ENCODE data around the gene MTMR12. TPM values are rescaled to one million over a fixed set of nuclear protein-coding genes. Genes with fewer than 3 reads are reported as not detected.

MTMR12 gene
- total RNA-seq, 1 donor from 2014 or later, result 28.0 TPM

DNA sequence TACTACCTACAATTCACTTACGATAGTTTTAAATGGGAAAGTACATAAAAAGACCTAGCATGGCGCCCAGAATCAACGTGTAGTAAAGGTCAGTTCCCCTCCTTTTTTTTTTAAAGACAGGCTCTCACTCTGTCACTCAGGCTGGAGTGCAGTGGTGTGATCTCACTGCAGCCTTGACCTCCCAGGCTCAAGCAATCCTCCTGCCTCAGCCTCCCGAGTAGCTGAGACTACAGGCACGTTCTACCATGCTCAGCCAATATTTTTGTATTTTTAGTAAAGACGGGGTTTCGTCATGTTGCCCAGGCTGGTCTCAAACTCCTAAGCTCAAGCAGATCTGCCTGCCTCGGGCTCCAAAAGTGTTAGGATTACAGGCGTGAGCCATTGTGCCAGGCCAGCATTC is 40.7 kb upstream of the MTMR12 start:
- peaks cover 1% of the 10 kb centered on the region for H3K36me3 ChIP-seq (ENCODE audit: control insufficient read depth, insufficient read depth, low read length)
- H3K27me3 ChIP-seq (ENCODE audit: control insufficient read depth, insufficient read depth, low read length), result no peaks in the 10 kb centered on the region
- no peak for DNase-seq (ENCODE audit: low read depth)
- no peak for TF ChIP-seq CTCF (IDR thresholded peaks at IDR 0.05; ENCODE audit: insufficient read depth, low read length, poor library complexity, severe bottlenecking)
- no peak overlapping the region for H3K4me3 ChIP-seq (ENCODE audit: low read depth, low read length)

- no peaks in the 10 kb centered on the region for H3K27me3 ChIP-seq (ENCODE audit: control insufficient read depth, insufficient read depth, low read length)
Observed at GRCh38 chr5:32352685-32353084, 39.9 kb upstream of the MTMR12 start.

DNA sequence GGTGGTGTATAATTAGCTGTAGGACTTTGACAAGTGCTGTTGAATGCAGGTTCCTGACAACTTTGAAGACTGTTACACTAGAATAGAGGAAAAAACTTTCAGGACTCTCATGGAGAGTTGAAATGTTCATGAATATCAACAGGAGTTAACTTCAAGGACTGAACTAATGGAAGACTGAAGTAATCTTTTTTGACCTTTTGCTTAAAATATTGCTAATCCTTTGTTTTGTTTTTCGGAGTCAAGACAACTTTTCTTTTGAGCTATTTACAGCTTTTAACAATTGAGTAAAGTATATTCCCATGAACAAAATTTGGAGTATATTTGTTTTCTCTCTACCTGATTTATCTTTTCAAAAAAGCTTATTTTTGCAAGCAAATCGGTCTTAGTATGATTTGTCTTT is 34.1 kb upstream of the MTMR12 start:
- TF ChIP-seq CTCF (IDR thresholded peaks at IDR 0.05; ENCODE audit: insufficient read depth, low read length, poor library complexity, severe bottlenecking), result no peak
- no peaks in the 10 kb centered on the region for H3K27me3 ChIP-seq (ENCODE audit: control insufficient read depth, insufficient read depth, low read length)
- DNase-seq (ENCODE audit: low read depth), result no peak
- H3K36me3 ChIP-seq (ENCODE audit: control insufficient read depth, insufficient read depth, low read length), result no peaks in the 10 kb centered on the region
- no peak overlapping the region for H3K4me3 ChIP-seq (ENCODE audit: low read depth, low read length)

More at GRCh38 chr5:32352685-32353084, 39.9 kb upstream of the MTMR12 start:
- DNase-seq (ENCODE audit: low read depth), result no peak
- H3K4me3 ChIP-seq (ENCODE audit: low read depth, low read length), result no peak overlapping the region
- no peak for TF ChIP-seq CTCF (IDR thresholded peaks at IDR 0.05; ENCODE audit: insufficient read depth, low read length, poor library complexity, severe bottlenecking)
- peaks cover 1% of the 10 kb centered on the region for H3K36me3 ChIP-seq (ENCODE audit: control insufficient read depth, insufficient read depth, low read length)

GRCh38 chr5:32343058-32343672 is 30.4 kb upstream of the MTMR12 start:
- H3K36me3 ChIP-seq (ENCODE audit: control insufficient read depth, insufficient read depth, low read length), result no peaks in the 10 kb centered on the region
- TF ChIP-seq CTCF (IDR thresholded peaks at IDR 0.05; ENCODE audit: insufficient read depth, low read length, poor library complexity, severe bottlenecking), result no peak
- DNase-seq (ENCODE audit: low read depth), result no peak

DNA sequence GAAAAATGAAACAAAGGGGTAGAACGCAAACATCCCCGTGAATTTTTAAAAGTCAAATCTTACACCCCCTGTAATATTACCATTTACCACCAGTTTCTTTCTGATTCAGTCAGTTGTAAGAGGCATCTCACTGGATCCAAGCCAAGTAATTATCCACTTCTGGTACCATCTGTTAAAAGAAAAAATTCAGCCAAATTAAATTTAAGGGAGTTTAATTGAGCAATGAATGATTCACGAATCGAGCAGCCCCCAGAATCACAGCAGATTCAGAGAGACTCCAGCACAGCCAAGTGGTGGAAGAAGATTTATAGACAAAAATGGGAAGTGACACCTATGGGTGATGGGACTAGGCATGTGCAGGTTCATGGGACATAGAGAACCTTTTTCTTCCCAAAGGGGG is 29.9 kb upstream of the MTMR12 start:
- no peak for TF ChIP-seq CTCF (IDR thresholded peaks at IDR 0.05; ENCODE audit: insufficient read depth, low read length, poor library complexity, severe bottlenecking)
- Histone ChIP-seq H3K4me3 (ENCODE audit: low read depth, low read length) (no peak overlapping the region), H3K27me3 (ENCODE audit: control insufficient read depth, insufficient read depth, low read length) (no peaks in the 10 kb centered on the region), H3K36me3 (ENCODE audit: control insufficient read depth, insufficient read depth, low read length) (no peaks in the 10 kb centered on the region)
- no peak for DNase-seq (ENCODE audit: low read depth)

More at GRCh38 chr5:32343058-32343672, 30.4 kb upstream of the MTMR12 start:
- no peaks in the 10 kb centered on the region for H3K27me3 ChIP-seq (ENCODE audit: control insufficient read depth, insufficient read depth, low read length)
- H3K4me3 ChIP-seq (ENCODE audit: low read depth, low read length), result no peak overlapping the region

DNA sequence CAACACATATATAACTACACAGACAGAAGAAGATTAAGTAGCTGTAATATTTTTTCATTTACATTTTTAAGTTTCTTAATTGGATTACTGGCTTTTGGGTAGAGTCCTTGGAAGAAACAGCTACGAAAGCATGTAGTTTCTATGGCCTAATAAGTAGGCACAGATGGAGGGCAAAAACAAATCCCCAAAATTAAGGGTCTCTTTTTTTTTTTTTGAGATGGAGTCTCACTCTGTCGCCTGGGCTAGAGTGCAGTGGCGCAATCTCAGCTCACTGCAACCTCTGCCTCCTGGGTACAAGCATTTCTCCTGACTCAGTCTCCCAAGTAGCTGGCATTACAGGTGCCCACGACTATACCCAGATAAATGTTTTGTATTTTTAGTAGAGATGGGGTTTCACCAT is 27.1 kb upstream of the MTMR12 start:
- no peak for DNase-seq (ENCODE audit: low read depth)
- H3K4me3 ChIP-seq (ENCODE audit: low read depth, low read length), result no peak overlapping the region
- no peaks in the 10 kb centered on the region for H3K27me3 ChIP-seq (ENCODE audit: control insufficient read depth, insufficient read depth, low read length)
- H3K36me3 ChIP-seq (ENCODE audit: control insufficient read depth, insufficient read depth, low read length), result no peaks in the 10 kb centered on the region
- no peak for TF ChIP-seq CTCF (IDR thresholded peaks at IDR 0.05; ENCODE audit: insufficient read depth, low read length, poor library complexity, severe bottlenecking)

All from kidney epithelial cell (primary cell).